GM19452 (cell line): ENCODE data around the gene CBY3.
"Not testable (repeated sequence)": the region's sequence is repeated elsewhere in the genome, so short reads cannot be mapped to it uniquely, and the experiment has no call there.

Experiments
- ATAC-seq: cut with Tn5 transposase; IDR thresholded peaks from one replicate; pipeline ENCODE4 v1.9.1; 2021; ENCODE audit not compliant: unreplicated experiment

The CBY3 gene

DNA sequence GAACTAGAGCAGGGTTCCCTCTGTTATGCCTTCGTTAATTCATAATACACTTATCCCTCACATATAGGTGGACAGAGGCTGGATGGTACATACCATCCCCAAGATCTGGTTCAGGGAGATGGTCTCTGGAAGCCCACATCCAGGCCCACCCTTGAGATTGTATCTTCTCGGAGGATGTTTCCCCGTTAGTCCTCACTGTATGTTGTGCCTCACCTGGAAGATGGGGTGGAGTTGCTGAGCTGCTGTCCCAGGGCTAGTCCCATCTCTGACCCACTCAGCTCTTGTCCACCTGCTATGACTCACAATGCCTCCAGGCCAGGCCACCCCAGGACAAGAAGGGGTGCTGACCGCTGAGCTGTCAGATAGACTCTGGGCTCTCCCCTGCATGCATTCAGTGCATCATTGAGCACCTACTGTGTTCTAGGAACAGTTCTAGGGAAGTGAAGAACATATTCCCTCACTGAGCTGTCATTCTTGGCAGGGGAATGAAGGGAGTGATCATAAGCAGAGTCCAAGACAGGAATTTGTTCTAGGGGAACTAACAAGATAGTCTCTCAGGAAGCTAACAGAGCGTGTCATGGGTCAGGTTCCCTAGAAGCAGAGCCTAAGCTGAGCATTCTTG is at the start of gene CBY3:
Gene CBY3 (minus strand): TSS at position 255 of the 622 bp plus-strand sequence. CDS start 116 bp downstream, at position 139.
- ATAC-seq: no peak

DNA sequence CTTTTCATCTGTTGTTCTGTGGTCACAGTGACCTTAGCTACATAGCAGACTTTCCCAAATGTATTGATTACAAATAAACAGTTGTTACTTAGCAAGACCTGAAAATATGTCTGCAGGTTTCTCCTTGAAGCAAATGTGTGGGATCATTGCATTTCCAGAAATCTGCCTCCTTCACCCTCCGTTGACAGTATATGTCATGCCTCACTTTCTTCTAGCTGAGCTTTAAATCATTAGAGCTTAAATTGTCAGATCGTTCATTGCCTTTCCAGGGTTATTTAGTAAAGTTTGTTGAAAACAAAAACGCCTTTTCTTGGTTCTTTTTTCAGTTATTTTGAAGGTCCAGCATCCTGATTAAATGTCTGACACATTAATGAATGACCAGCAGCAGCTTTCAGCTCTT is 49.5 kb upstream of the CBY3 start:
- ATAC-seq: no peak

DNA sequence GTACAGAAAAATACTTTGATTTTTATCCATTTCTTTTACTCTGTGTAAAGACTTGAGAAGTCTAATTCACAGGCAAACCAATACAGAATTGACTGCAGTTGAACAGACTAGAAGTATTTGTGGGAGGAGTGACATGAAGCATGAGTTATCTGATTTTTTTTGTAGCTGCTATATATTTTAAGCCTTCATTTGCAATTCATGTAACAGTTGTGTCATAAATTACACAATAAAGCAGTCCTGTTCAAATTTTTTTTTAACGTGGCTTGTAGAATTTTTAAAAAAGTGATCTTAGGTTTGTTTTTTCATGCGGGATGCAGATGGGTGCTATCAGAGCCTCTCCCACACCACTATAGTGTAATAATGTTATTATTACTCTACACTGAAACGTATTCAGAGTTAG is 48.9 kb upstream of the CBY3 start:
- ATAC-seq: no peak

DNA sequence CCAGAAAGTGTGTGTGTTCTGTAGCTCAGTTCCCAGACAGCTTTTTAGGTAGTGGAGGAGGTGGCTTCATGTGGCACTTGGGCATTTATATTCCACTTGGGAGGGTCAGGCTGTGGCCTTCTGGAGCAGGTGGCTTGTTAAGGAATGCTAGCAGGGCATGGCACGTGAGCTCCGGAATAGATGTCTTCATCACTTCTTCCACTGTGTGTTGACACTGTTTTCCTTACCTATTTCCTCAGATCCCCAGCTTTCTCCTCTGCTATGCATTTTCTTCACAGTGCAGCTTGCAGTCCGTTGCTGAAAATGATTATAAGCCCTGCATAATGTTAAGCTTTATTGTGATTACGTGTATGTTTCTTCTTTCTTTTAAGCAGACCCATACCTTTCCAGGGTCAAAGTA is 48.5 kb upstream of the CBY3 start:
- no peak for ATAC-seq

GRCh38 chr5:179727106-179727505 is 46.3 kb upstream of the CBY3 start:
- ATAC-seq: no peak

GRCh38 chr5:179724163-179724562 is 43.3 kb upstream of the CBY3 start:
- ATAC-seq: no peak

- no peak for ATAC-seq
These were observed 39.4 kb upstream of the CBY3 start for GRCh38 chr5:179720222-179720621.

DNA sequence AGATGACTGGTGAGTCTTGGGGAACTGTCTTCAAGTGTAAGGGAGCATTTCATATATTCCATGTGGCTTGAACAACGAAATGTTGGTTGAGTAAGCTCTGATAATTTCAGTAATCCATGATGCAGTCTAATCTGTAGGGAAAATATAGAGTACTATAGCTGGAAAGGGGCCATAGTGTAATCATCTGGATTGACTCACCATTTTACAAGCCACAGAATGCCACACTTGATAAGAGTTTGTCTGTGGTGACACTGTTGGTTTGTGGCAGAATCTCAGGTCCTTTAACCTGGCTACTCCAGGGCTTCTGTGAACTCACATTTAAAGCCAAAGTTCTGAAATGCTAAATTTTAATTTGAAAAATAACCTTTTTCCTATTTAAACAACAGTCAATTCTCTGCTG is 35.5 kb upstream of the CBY3 start:
- ATAC-seq: no peak

DNA sequence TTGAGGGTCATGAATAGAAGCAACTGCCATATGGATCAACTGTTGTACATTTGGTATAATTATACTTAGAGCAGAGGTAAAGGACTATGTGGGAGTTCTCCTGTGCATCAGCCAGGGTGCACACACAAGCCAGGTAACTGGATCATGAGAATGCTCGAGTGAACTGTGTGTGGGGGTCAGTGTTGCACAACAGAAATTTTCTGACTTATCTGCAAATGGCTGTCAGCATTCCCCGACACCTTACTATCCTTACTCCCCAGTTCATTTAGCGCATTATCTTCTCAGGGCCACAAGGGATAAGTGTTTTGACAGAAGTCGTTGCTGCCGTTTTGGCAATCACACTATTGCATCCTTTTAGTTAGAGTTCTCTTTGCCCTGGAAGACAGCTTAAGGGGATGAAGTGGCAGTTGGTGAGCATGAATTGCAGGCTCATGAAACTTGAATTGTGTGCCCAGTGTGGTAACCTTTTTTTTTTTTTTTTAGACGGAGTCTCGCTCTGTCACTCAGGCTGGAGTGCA is 19.6 kb upstream of the CBY3 start:
- no peak for ATAC-seq

DNA sequence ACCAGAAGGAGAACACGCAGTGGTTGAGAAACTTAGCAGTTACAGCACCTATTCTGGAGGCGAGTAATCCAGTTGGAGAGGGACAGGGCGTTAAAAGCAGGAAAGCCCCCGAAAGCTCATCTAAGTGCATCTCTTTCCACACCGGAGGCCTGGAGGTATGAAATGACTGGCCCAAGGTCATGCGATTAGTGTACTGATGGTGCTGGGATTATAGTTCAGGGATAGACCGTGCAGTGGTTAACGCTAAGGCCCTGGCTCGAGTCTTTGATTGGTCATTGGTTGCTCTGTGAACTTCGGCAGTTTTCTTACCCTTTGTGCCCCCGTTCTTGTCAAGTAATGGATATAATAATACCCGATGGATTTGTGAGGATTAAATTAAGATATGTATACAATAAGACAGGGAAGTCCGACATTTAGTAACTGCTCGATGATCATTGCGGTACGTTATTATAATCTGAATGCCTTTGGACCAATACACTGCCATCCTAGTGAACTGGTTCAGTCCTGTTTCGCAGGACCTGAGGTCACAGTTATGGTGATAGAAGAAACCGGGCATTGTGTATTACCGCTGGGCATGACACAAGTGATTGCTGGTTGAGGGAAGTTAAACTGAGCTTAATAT is 18.9 kb upstream of the CBY3 start:
- no peak for ATAC-seq

GRCh38 chr5:179698935-179699615 is 18.2 kb upstream of the CBY3 start, which contains the start of gene CANX:
Gene CANX (plus strand): TSS chr5:179698967. CDS start chr5:179705682, 6,715 bp downstream.
- ATAC-seq: peak; percentile 8

GRCh38 chr5:179697993-179698934 is 17.4 kb upstream of the CBY3 start:
- peak; percentile 90 for ATAC-seq

DNA sequence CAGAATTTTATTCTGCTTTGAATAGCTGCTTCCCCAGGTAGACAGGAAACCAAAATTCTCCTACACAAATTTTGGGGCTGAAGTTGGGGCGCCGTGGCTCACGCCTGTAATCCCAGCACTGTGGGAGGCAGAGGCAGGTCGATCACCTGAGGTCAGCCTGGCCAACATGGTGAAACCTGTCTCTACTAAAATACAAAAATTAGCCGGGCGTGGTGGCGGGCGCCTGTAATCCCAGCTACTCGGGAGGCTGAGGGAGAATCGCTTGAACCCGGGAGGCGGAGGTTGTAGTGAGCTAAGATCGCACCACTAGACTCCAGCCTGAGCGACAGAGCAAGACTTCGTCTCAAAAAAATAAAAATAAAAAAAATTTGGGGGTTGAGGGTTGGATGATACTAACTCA is 16.7 kb upstream of the CBY3 start:
- not testable (repeated sequence) for ATAC-seq

GRCh38 chr5:179697108-179697507 is 16.3 kb upstream of the CBY3 start:
- no peak for ATAC-seq

- ATAC-seq: no peak
These were observed 15.8 kb upstream of the CBY3 start for GRCh38 chr5:179696603-179697002.

DNA sequence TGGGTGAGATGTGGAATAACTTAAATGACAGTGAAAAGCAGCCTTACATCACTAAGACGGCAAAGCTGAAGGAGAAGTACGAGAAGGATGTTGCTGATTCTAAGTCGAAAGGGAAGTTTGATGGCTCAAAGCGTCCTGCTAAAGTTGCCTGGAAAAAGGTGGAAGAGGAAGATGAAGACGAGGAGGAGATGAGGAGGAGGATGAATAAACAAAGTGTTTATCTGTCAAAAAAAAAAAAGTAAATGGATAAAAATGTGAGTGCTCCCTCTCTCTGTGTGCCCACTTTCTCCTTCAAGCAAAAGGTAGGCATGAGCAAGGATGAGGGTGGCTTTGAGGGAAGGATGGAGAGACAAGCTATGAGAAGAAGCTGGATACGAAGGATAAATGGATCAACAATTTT is 13.7 kb upstream of the CBY3 start:
- ATAC-seq: no peak

DNA sequence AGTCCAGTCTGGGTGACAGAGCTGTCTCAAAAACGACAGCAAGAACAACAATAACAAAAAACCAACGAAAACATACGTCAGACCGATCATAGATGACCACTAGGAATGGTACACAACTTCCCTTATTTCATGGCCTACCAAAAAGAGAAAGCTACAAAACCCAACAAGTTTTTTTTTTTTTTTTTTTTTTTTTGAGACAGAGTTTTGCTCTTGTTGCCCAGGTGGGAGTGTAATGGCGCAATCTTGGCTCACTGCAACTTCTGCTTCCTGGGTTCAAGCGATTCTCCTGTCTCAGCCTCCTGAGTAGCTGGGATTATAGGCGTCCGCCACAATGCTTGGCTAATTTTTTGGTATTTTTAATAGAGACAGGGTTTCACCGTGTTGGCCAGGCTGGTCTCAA is 8.4 kb upstream of the CBY3 start:
- ATAC-seq: not testable (repeated sequence)

GRCh38 chr5:179680014-179680779 is 637 bp downstream of the CBY3 start:
- no peak for ATAC-seq

- ATAC-seq: peak; percentile 35
These were observed 1.7 kb downstream of the CBY3 start for GRCh38 chr5:179679014-179679674.
